Kidney epithelial cell (primary cell): ENCODE results near the gene MYH10. TPM values are rescaled to one million over a fixed set of nuclear protein-coding genes. Genes with fewer than 3 reads are reported as not detected.

Source experiments
- DNase-seq: peaks from one replicate; pipeline ENCODE4 v3.0.0-alpha.2; 2010; ENCODE audit warnings: low read depth
- H3K27me3 ChIP-seq: 2 replicates; pipeline ENCODE4 v1.6.0; 2011; ENCODE audit warnings: low read length; ENCODE audit not compliant: control insufficient read depth, insufficient read depth
- H3K36me3 ChIP-seq: 2 replicates; pipeline ENCODE4 v1.5.1; 2011; ENCODE audit warnings: low read length; ENCODE audit not compliant: control insufficient read depth, insufficient read depth
- H3K4me3 ChIP-seq: 2 replicates; pipeline ENCODE4 v1.5.1; 2011; ENCODE audit warnings: low read depth, mild to moderate bottlenecking, control low read depth, low read length
- CTCF ChIP-seq: IDR thresholded peaks from 2 replicates; pipeline ENCODE4 v1.5.1; 2011; ENCODE audit warnings: mild to moderate bottlenecking, moderate library complexity, low read length, control low read depth, inconsistent platforms; ENCODE audit not compliant: insufficient read depth, poor library complexity, severe bottlenecking
- total RNA-seq: library from RNA; depleted of rRNA; stranded (reverse); fragments of >200 nt; gene quantifications from 2 replicates; pipeline ENCODE4 v1.2.3, GENCODE V29; 2015

Gene MYH10
- total RNA-seq, 1 donor from 2014 or later: 90.5 TPM

- Histone ChIP-seq H3K36me3 (peaks cover 2% of the 10 kb centered on the region), H3K27me3 (no peaks in the 10 kb centered on the region), H3K4me3 (no peak overlapping the region)
- TF ChIP-seq CTCF: no peak
- no peak for DNase-seq
These were observed 43.8 kb downstream of the MYH10 start for GRCh38 chr17:8586766-8587165.

- TF ChIP-seq CTCF: no peak
These were observed 44.6 kb downstream of the MYH10 start for GRCh38 chr17:8585911-8586310.

GRCh38 chr17:8583954-8584353 is 46.6 kb downstream of the MYH10 start:
- H3K27me3 ChIP-seq: no peaks in the 10 kb centered on the region
- H3K4me3 ChIP-seq: no peak overlapping the region
- DNase-seq: no peak
- peaks cover 2% of the 10 kb centered on the region for H3K36me3 ChIP-seq
- no peak for TF ChIP-seq CTCF

More at GRCh38 chr17:8585911-8586310, 44.6 kb downstream of the MYH10 start:
- H3K36me3 ChIP-seq: peaks cover 2% of the 10 kb centered on the region
- H3K4me3 ChIP-seq: no peak overlapping the region
- DNase-seq: no peak
- no peaks in the 10 kb centered on the region for H3K27me3 ChIP-seq

- Histone ChIP-seq H3K36me3 (no peaks in the 10 kb centered on the region), H3K4me3 (no peak overlapping the region), H3K27me3 (no peaks in the 10 kb centered on the region)
- TF ChIP-seq CTCF: no peak
- no peak for DNase-seq
These were observed 49.4 kb downstream of the MYH10 start for GRCh38 chr17:8580952-8581658.

- TF ChIP-seq CTCF: no peak
- Histone ChIP-seq H3K27me3 (no peaks in the 10 kb centered on the region), H3K36me3 (no peaks in the 10 kb centered on the region), H3K4me3 (no peak overlapping the region)
- DNase-seq: no peak
These were observed 52.7 kb downstream of the MYH10 start for GRCh38 chr17:8577868-8578267.
